A673 (cell line): Measurements from ENCODE around the gene ADGRA1. TPM values are rescaled to one million over a fixed set of nuclear protein-coding genes. Genes with fewer than 3 reads are reported as not detected.
"Not testable (repeated sequence)": the region's sequence is repeated elsewhere in the genome, so short reads cannot be mapped to it uniquely, and the experiment has no call there.

Experiments
- BruUV-seq: library from RNA; stranded (reverse); fragments of 400-500 nt; replicated peaks from 2 replicates; lab custom pipeline; 2021; lab: Mats Ljungman, UMichigan
- CTCF ChIA-PET: fragments of 300-600 bp; sonication (Branson Sonifier 250); formaldehyde crosslinking; loops from one replicate; lab custom pipeline; 2022; ENCODE audit warnings: antibody characterized with exemption; lab: Charles Lee
- POLR2A ChIA-PET: fragments of 300-600 bp; sonication (Branson Sonifier 250); formaldehyde crosslinking; loops from one replicate; lab custom pipeline; 2022; ENCODE audit warnings: antibody characterized with exemption; ENCODE audit not compliant: low non-redundant PET; lab: Charles Lee
- DNase-seq: peaks from one replicate; pipeline ENCODE4 v3.0.0-alpha.2; 2015; ENCODE audit warnings: low spot score
- H3K27ac ChIP-seq: fragments of 200-600 bp; sonication (generic); 2 replicates; pipeline ENCODE4 v1.5.1; 2016; ENCODE audit warnings: mixed run types, low read depth, mild to moderate bottlenecking, mixed read lengths, antibody characterized with exemption, low read length; ENCODE audit not compliant: poor library complexity, severe bottlenecking
- H3K27me3 ChIP-seq: fragments of 200-600 bp; sonication (generic); replicated peaks from 2 replicates; pipeline ENCODE4 v1.6.1; 2017; ENCODE audit warnings: mixed run types, low read depth, mild to moderate bottlenecking, mixed read lengths, antibody characterized with exemption, low read length; ENCODE audit not compliant: insufficient read depth, poor library complexity
- H3K36me3 ChIP-seq: fragments of 200-600 bp; sonication (generic); 2 replicates; pipeline ENCODE4 v1.6.1; 2016; ENCODE audit warnings: mixed run types, mild to moderate bottlenecking, mixed read lengths, antibody characterized with exemption, low read length; ENCODE audit not compliant: insufficient read depth, poor library complexity, severe bottlenecking
- H3K4me1 ChIP-seq: fragments of 200-600 bp; sonication (generic); 2 replicates; pipeline ENCODE4 v1.6.1; 2017; ENCODE audit warnings: mixed run types, mild to moderate bottlenecking, mixed read lengths, antibody characterized with exemption, low read length; ENCODE audit not compliant: insufficient read depth, poor library complexity, severe bottlenecking
- H3K4me3 ChIP-seq: fragments of 200-600 bp; sonication (generic); 2 replicates; pipeline ENCODE4 v1.5.1; 2016; ENCODE audit warnings: low read depth, mixed run types, mild to moderate bottlenecking, mixed read lengths, low read length; ENCODE audit not compliant: poor library complexity, severe bottlenecking
- H3K9me3 ChIP-seq: fragments of 200-600 bp; sonication (generic); 2 replicates; pipeline ENCODE4 v1.6.1; 2016; ENCODE audit warnings: mixed run types, low read depth, mild to moderate bottlenecking, mixed read lengths, antibody characterized with exemption, low read length; ENCODE audit not compliant: poor library complexity, severe bottlenecking
- EZH2 ChIP-seq: fragments of 200-600 bp; sonication (generic); IDR thresholded peaks from 2 replicates; pipeline ENCODE4 v1.6.1; 2017; ENCODE audit warnings: borderline replicate concordance, low read depth, mild to moderate bottlenecking, mixed read lengths, antibody characterized with exemption, low read length; ENCODE audit not compliant: poor library complexity, severe bottlenecking
- intact Hi-C: fragments of 100-400 bp; cut with micrococcal nuclease; formaldehyde crosslinking; loops from one replicate; pipeline ENCODE4 v1.10.0; 2022; ENCODE audit not compliant: unreplicated experiment
- total RNA-seq: library from RNA; stranded (reverse); gene quantifications from 2 replicates; pipeline ENCODE4 v1.2.3, GENCODE V29; 2021
- TF ChIP-seq, protein P1 (sequence below): fragments of 300-800, 200-600 bp; sonication (generic); conservative IDR thresholded peaks from 2 replicates; pipeline ENCODE4 v1.5.1; 2017; ENCODE audit warnings: low read depth, mild to moderate bottlenecking, antibody characterized with exemption, low read length, moderate library complexity, mixed read lengths

Gene ADGRA1
- total RNA-seq, 1 experiment from 2014 or later, result 0.82 TPM

GRCh38 chr10:133150656-133151055 is 62.9 kb downstream of the ADGRA1 start:
- DNase-seq, result no peak
- POLR2A ChIA-PET, result no interaction called here

GRCh38 chr10:133151071-133151470 is 63.3 kb downstream of the ADGRA1 start:
- POLR2A ChIA-PET, result not testable (repeated sequence)

More at GRCh38 chr10:133150656-133151055, 62.9 kb downstream of the ADGRA1 start:
- CTCF ChIA-PET, result no interaction called here
- TF ChIP-seq, protein P1, sequence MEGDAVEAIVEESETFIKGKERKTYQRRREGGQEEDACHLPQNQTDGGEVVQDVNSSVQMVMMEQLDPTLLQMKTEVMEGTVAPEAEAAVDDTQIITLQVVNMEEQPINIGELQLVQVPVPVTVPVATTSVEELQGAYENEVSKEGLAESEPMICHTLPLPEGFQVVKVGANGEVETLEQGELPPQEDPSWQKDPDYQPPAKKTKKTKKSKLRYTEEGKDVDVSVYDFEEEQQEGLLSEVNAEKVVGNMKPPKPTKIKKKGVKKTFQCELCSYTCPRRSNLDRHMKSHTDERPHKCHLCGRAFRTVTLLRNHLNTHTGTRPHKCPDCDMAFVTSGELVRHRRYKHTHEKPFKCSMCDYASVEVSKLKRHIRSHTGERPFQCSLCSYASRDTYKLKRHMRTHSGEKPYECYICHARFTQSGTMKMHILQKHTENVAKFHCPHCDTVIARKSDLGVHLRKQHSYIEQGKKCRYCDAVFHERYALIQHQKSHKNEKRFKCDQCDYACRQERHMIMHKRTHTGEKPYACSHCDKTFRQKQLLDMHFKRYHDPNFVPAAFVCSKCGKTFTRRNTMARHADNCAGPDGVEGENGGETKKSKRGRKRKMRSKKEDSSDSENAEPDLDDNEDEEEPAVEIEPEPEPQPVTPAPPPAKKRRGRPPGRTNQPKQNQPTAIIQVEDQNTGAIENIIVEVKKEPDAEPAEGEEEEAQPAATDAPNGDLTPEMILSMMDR, result no peak
- no peak for TF ChIP-seq EZH2
- no peaks in the 10 kb centered on the region for H3K9me3 ChIP-seq
- H3K4me3 ChIP-seq, result no peak overlapping the region
- no peaks in the 10 kb centered on the region for H3K36me3 ChIP-seq
- H3K27ac ChIP-seq, result no peak overlapping the region
- H3K4me1 ChIP-seq, result no peaks in the 10 kb centered on the region
- peaks cover 82% of the 10 kb centered on the region for H3K27me3 ChIP-seq
- intact Hi-C loops, result no loop called here
- BruUV-seq, result no TSS peak

DNA sequence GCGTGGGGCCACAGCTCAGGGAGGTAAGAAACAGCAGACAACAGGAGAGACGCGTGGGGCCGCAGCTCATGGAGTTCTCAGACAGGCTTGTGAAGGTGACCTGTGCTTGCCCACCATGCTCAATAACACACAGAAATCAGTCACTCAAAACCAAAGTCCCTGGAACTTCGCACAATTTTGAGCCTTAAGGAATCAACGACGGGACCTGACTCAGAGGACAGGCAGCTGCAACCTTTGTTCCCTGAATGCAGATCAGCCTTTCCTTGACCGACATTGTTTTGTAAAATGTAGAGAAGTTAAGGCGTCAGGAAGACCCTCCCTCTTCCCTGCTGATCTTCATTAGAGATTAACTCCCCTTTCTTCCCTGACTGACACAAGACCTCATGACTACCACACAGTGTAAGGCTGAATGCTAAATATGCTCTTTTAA is 63.8 kb downstream of the ADGRA1 start:
- Histone ChIP-seq H3K36me3 (no peaks in the 10 kb centered on the region), H3K4me3 (no peak overlapping the region), H3K4me1 (no peaks in the 10 kb centered on the region), H3K27me3 (peaks cover 76% of the 10 kb centered on the region), H3K27ac (no peak overlapping the region), H3K9me3 (no peaks in the 10 kb centered on the region)
- ChIA-PET CTCF (no interaction called here), POLR2A (no interaction called here)
- DNase-seq, result no peak
- intact Hi-C loops, result no loop called here
- no peak for TF ChIP-seq EZH2
- TF ChIP-seq, protein P1, result no peak
- BruUV-seq, result no TSS peak

More at GRCh38 chr10:133151071-133151470, 63.3 kb downstream of the ADGRA1 start:
- DNase-seq, H3K36me3 ChIP-seq, H3K4me3 ChIP-seq, H3K4me1 ChIP-seq, intact Hi-C loops, H3K9me3 ChIP-seq, H3K27ac ChIP-seq, BruUV-seq, CTCF ChIA-PET: not testable (repeated sequence)
- H3K27me3 ChIP-seq, result peaks cover 81% of the 10 kb centered on the region

DNA sequence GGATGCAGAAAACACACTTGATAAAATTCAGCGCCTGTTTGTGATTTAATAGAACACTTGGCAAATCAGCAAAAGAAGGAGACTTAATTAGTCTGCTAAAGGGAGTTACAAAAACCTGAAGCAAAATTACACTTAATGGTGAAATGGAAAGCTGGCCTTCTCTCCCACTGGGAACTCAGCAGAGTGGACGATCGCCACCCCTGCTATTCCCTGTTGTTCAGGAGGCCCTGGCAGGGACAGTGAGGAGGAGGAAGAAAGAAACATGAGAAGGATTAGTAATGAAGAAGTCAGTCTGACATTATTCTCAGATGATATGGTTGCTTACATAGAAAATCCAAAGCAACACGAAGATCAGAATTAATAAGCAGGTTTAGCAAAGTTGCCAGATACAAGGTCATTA is 66.7 kb downstream of the ADGRA1 start:
- Histone ChIP-seq H3K9me3 (no peaks in the 10 kb centered on the region), H3K36me3 (no peaks in the 10 kb centered on the region), H3K4me1 (peaks cover 6% of the 10 kb centered on the region), H3K27ac (no peak overlapping the region), H3K4me3 (no peak overlapping the region), H3K27me3 (peaks cover 57% of the 10 kb centered on the region)
- DNase-seq, result no peak
- TF ChIP-seq, protein P1, result no peak
- TF ChIP-seq EZH2, result no peak
- intact Hi-C loops, result no loop called here
- POLR2A ChIA-PET, result no interaction called here
- CTCF ChIA-PET, result interaction anchor here (0.6 kb wide), 1 partner anchor 125 kb away, joined by 4 read pairs; no protein-coding TSS in a partner anchor
- no TSS peak for BruUV-seq
